Endodermal cell (in vitro differentiated cells): ENCODE measurements around the gene AUTS2. TPM values are rescaled to one million over a fixed set of nuclear protein-coding genes. Genes with fewer than 3 reads are reported as not detected.

Source experiments
- DNase-seq: peaks from one replicate; pipeline ENCODE4 v3.0.0-alpha.2; 2017
- H3K27ac ChIP-seq: 2 replicates; pipeline ENCODE4 v1.5.1; 2013; ENCODE audit warnings: mild to moderate bottlenecking, low read depth, low read length, moderate library complexity
- H3K27me3 ChIP-seq: 2 replicates; pipeline ENCODE4 v1.6.1; 2013; ENCODE audit warnings: mild to moderate bottlenecking, low read length, moderate library complexity; ENCODE audit not compliant: insufficient read depth, control insufficient read depth, poor library complexity, severe bottlenecking
- H3K36me3 ChIP-seq: 2 replicates; pipeline ENCODE4 v1.7.0; 2013; ENCODE audit warnings: mild to moderate bottlenecking, low read length, moderate library complexity; ENCODE audit not compliant: control insufficient read depth, insufficient read depth
- H3K4me1 ChIP-seq: one replicate; pipeline ENCODE4 v1.7.0; 2013; ENCODE audit warnings: low read length; ENCODE audit not compliant: control insufficient read depth, insufficient read depth
- H3K4me3 ChIP-seq: 2 replicates; pipeline ENCODE4 v1.5.1; 2013; ENCODE audit warnings: mild to moderate bottlenecking, low read length, moderate library complexity
- H3K9ac ChIP-seq: 2 replicates; pipeline ENCODE4 v1.6.1; 2013; ENCODE audit warnings: mild to moderate bottlenecking, low read length, moderate library complexity; ENCODE audit not compliant: poor library complexity, severe bottlenecking; ENCODE audit errors: extremely low read depth
- H3K9me3 ChIP-seq: 2 replicates; pipeline ENCODE4 v1.6.1; 2013; ENCODE audit warnings: mild to moderate bottlenecking, low read length, moderate library complexity; ENCODE audit not compliant: control insufficient read depth
- H3K27ac Mint-ChIP-seq: 2 replicates; pipeline ENCODE4 v1.8.0; 2020; ENCODE audit warnings: mixed read lengths
- H3K27me3 Mint-ChIP-seq: 2 replicates; pipeline ENCODE4 v1.8.0; 2021; ENCODE audit warnings: mild to moderate bottlenecking, mixed read lengths; ENCODE audit not compliant: insufficient read depth
- H3K36me3 Mint-ChIP-seq: 2 replicates; pipeline ENCODE4 v1.8.0; 2020; ENCODE audit warnings: low read depth, mixed read lengths
- H3K4me1 Mint-ChIP-seq: 2 replicates; pipeline ENCODE4 v1.8.0; 2020; ENCODE audit warnings: mixed read lengths
- H3K4me3 Mint-ChIP-seq: 2 replicates; pipeline ENCODE4 v1.8.0; 2020; ENCODE audit warnings: mild to moderate bottlenecking, moderate library complexity, mixed read lengths
- H3K9me3 Mint-ChIP-seq: 2 replicates; pipeline ENCODE4 v1.8.0; 2020; ENCODE audit warnings: mild to moderate bottlenecking, mixed read lengths
- WGBS, 2 experiments: methylation state at CpG; one replicate each; pipeline versions ENCODE4 v1.1.5 to v1.1.7; 2013; ENCODE audit warnings: missing lambda C conversion rate in 2 of 2, mixed read lengths in 1 of 2; ENCODE audit not compliant: insufficient coverage in 1 of 2, insufficient read length in 1 of 2; 5-methylcytosine and 5-hydroxymethylcytosine counted together
- total RNA-seq, 2 donors: library from RNA; stranded (reverse); fragmentation: NEBNext Ultra II Directional in 1 of 2; extraction: Animal tissue kit (Norgen Biotek cat#: 25700) in 1 of 2; gene quantifications; 2 replicates in 1 of 2; 3 replicates in 1 of 2; pipeline ENCODE4 v1.2.1, GENCODE V29; 2021
- TF ChIP-seq, protein P1 (sequence below): fragments of 200-600 bp; sonication (generic); conservative IDR thresholded peaks from 2 replicates; pipeline ENCODE4 v1.5.0; 2021; ENCODE audit warnings: antibody characterized with exemption, mild to moderate bottlenecking

AUTS2 gene
- total RNA-seq, 2 donors from 2014 or later, result 76.8 to 106 TPM

DNA sequence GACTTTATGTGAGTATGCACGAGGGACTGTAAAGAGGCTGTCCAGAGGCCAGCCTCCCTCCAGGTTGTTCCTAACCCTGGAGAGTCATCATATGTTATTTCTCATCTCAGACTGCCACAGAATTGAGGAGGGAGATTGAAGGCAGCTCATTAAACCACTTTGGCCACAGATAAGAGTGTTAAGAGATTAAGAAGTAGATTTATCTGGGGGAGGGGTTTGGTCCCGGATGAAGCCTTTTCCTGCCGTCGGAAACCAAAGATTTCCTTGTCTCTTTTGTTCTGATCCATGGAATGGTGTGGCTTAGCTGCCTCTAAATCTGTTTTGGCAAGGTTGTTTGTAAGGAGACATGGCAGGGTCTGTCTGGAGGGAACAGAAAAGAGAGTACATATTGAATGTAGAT, 338.8 kb downstream of the AUTS2 start:
- H3K27ac Mint-ChIP-seq, result no peak overlapping the region

DNA sequence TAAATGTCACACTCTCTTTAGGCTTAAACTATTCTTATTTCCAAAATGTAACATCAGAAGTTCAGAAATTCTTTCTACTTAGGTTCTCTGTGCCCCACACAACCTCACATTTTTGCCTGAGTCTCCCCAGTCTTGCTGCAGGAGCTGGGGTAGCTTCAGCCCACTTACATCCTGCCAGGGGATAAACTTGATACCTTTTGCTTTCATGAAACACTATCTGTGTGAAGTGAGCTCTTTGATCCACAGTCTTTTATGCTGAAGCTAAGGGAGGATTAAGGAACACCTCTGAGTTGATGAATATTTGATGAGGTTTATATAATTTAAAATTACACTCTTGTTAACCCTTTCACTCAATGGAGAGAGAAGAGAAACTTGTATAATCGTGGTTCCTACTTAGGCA, 341.0 kb downstream of the AUTS2 start:
- Mint-ChIP-seq H3K4me3 (no peak overlapping the region), H3K27me3 (no peaks in the 10 kb centered on the region), H3K36me3 (no peaks in the 10 kb centered on the region), H3K9me3 (no peaks in the 10 kb centered on the region), H3K27ac (no peak overlapping the region), H3K4me1 (peaks cover 4% of the 10 kb centered on the region)
- no peaks in the 10 kb centered on the region for H3K9me3 ChIP-seq
- no peak overlapping the region for H3K4me3 ChIP-seq
- no peak overlapping the region for H3K27ac ChIP-seq
- TF ChIP-seq, protein P1, sequence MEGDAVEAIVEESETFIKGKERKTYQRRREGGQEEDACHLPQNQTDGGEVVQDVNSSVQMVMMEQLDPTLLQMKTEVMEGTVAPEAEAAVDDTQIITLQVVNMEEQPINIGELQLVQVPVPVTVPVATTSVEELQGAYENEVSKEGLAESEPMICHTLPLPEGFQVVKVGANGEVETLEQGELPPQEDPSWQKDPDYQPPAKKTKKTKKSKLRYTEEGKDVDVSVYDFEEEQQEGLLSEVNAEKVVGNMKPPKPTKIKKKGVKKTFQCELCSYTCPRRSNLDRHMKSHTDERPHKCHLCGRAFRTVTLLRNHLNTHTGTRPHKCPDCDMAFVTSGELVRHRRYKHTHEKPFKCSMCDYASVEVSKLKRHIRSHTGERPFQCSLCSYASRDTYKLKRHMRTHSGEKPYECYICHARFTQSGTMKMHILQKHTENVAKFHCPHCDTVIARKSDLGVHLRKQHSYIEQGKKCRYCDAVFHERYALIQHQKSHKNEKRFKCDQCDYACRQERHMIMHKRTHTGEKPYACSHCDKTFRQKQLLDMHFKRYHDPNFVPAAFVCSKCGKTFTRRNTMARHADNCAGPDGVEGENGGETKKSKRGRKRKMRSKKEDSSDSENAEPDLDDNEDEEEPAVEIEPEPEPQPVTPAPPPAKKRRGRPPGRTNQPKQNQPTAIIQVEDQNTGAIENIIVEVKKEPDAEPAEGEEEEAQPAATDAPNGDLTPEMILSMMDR, result no peak
- no peaks in the 10 kb centered on the region for H3K36me3 ChIP-seq
- peaks cover 13% of the 10 kb centered on the region for H3K4me1 ChIP-seq
- H3K9ac ChIP-seq, result no peak overlapping the region
- no peak for DNase-seq
- H3K27me3 ChIP-seq, result no peaks in the 10 kb centered on the region
- WGBS, 2 experiments, result 60 to 89% methylated on average over 1 of the region's 1 CpG

More for the DNA sequence above, 338.8 kb downstream of the AUTS2 start:
- H3K27me3 Mint-ChIP-seq, result no peaks in the 10 kb centered on the region
- H3K9ac ChIP-seq, result no peak overlapping the region
- no peak overlapping the region for H3K4me3 Mint-ChIP-seq
- no peaks in the 10 kb centered on the region for H3K36me3 Mint-ChIP-seq
- peaks cover 13% of the 10 kb centered on the region for H3K4me1 ChIP-seq
- H3K27ac ChIP-seq, result no peak overlapping the region
- peak overlapping the region; percentile 5 for H3K4me3 ChIP-seq
- no peaks in the 10 kb centered on the region for H3K9me3 Mint-ChIP-seq
- H3K4me1 Mint-ChIP-seq, result peaks cover 4% of the 10 kb centered on the region
- no peaks in the 10 kb centered on the region for H3K36me3 ChIP-seq
- DNase-seq, result no peak
- H3K9me3 ChIP-seq, result no peaks in the 10 kb centered on the region
- H3K27me3 ChIP-seq, result no peaks in the 10 kb centered on the region
- TF ChIP-seq, protein P1, result no peak
- 57% methylated on average over 4 of the region's 4 CpGs; no CpG with 5 or more reads in 1 of the 2 experiments for WGBS, 2 experiments

DNA sequence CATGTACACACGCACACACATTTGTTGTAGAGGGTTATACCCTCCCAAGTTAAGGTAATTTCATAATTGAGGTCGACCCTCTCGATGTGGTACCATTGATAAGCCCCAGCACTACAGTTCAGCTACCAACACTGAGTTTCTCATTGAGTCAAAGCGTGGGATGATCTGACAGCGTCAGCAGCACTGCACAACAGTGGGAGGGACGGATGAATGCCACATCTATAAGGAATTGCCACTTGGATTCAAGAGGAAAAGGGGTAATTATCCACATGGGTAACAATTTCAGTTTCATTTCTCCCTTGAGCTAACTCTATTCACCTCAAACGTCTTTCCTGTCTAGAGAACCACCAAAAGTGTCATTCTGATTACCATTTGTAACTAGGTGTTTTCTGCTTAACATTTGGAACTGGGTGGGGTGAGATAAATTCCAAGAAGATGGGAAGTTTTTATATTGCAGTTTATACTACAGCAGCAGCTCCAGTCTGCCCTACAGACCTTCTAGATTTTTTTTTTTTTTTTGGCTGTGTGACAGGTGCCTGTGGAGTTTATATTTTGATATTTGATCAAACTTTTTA, 342.9 kb downstream of the AUTS2 start:
- TF ChIP-seq, protein P1, result no peak
- no peak overlapping the region for H3K9ac ChIP-seq
- no peaks in the 10 kb centered on the region for H3K36me3 Mint-ChIP-seq
- H3K4me1 Mint-ChIP-seq, result peaks cover 7% of the 10 kb centered on the region
- no peak overlapping the region for H3K4me3 ChIP-seq
- H3K27me3 ChIP-seq, result no peaks in the 10 kb centered on the region
- no peak overlapping the region for H3K27ac ChIP-seq
- H3K27ac Mint-ChIP-seq, result no peak overlapping the region
- no peaks in the 10 kb centered on the region for H3K9me3 ChIP-seq
- WGBS, 2 experiments, result 94% methylated on average over 6 to 7 of the region's 7 CpGs
- H3K9me3 Mint-ChIP-seq, result no peaks in the 10 kb centered on the region
- H3K4me1 ChIP-seq, result peaks cover 13% of the 10 kb centered on the region
- no peak for DNase-seq
- no peak overlapping the region for H3K4me3 Mint-ChIP-seq
- H3K36me3 ChIP-seq, result no peaks in the 10 kb centered on the region
- H3K27me3 Mint-ChIP-seq, result no peaks in the 10 kb centered on the region
